Astrocyte of the cerebellum (primary cell): ENCODE measurements around the gene ZDHHC14.

ENCODE experiments used
- DNase-seq: peaks from one replicate; pipeline ENCODE4 v3.0.0-alpha.2; 2011; ENCODE audit warnings: low read depth
- H3K4me3 ChIP-seq: 2 replicates; pipeline ENCODE4 v1.5.1; 2011; ENCODE audit warnings: mild to moderate bottlenecking, low read depth, low read length, moderate library complexity
- CTCF ChIP-seq: IDR thresholded peaks from 2 replicates; pipeline ENCODE4 v1.5.1; 2012; ENCODE audit warnings: low read length, low read depth, moderate library complexity, mild to moderate bottlenecking; ENCODE audit errors: missing control alignments
- in situ Hi-C: cut with HindIII; loops from 2 replicates; pipeline ENCODE4 v1.10.0; 2017; ENCODE audit warnings: low sequenced_read_pairs

The ZDHHC14 gene

DNA sequence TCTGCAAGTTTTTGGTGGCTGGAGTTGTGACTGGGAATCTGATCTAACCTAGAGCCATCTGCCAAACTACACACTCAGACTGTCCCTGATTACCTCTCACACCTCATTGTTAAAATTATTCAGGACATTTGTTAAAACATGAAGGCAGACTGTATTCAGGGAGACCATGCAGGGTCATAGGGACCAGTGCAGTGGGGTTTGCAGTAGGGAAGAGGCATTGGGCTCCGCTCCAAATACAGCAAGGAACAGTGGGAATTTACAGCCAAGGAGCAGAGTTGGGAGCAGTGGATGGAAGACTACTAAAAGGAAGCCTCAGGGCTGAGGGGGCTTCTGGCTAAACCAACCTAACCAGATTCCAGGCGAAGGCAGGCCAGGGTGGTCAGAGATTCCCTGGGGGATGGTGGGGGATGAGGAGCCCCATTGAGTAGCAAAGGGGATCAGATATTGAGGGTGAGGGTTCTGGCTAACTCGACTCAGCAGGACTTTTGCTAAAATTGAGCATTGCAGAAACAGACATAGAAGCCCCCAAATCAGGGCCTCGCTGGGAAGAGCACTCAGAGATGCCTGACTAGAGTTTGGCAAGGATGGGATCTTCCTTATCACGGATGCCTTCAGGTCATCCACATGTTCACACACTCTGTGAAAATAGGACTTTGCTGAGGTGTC is 172.0 kb downstream of the ZDHHC14 start:
- H3K4me3 ChIP-seq = no peak overlapping the region
- TF ChIP-seq CTCF = no peak
- DNase-seq = no peak
- in situ Hi-C loops = no loop called here

GRCh38 chr6:157554747-157555146 is 173.8 kb downstream of the ZDHHC14 start:
- DNase-seq = no peak
- no peak for TF ChIP-seq CTCF
- no peak overlapping the region for H3K4me3 ChIP-seq
- in situ Hi-C loops = no loop called here

DNA sequence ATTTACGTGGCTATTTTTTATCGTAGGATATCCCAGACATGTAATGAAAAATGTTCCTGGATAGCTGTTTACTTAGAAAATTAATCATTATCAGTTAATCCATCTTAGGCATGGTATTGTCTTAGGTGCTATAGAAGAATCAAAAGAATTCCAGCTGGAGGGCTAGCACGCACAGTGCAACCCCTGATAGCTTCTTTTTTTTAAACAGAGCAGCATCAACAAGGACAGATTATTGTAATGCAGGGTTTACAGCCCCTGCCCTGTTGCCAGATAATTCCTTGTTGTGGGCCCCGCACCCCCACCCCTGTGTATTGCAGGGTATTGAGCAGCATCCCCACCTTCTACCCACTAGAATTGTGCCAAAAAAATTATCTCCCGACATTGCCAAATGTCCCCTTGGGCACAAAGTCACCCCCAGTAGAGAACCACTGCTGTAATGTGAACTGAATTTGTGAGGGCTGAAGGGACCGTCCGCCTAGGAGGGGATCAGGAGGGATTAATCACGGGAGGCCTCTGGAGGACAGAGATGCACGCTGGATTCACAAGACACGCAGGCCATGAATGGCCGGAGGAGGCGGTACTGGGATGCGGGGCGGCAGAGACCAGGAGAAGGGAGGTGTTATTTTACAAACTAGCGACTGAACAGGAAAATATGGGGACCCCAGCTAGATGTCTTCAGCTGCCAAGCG is 174.6 kb downstream of the ZDHHC14 start:
- no peak for DNase-seq
- no peak overlapping the region for H3K4me3 ChIP-seq
- no peak for TF ChIP-seq CTCF
- in situ Hi-C loops = no loop called here

GRCh38 chr6:157556144-157556645 is 175.2 kb downstream of the ZDHHC14 start:
- in situ Hi-C loops = no loop called here
- H3K4me3 ChIP-seq = no peak overlapping the region
- DNase-seq = no peak
- TF ChIP-seq CTCF = no peak

- no peak for TF ChIP-seq CTCF
- no peak overlapping the region for H3K4me3 ChIP-seq
- no peak for DNase-seq
- in situ Hi-C loops = no loop called here
Measured at GRCh38 chr6:157556671-157557430, 175.9 kb downstream of the ZDHHC14 start.

GRCh38 chr6:157557559-157557958 is 176.6 kb downstream of the ZDHHC14 start:
- in situ Hi-C loops = no loop called here
- H3K4me3 ChIP-seq = no peak overlapping the region
- DNase-seq = no peak
- no peak for TF ChIP-seq CTCF
